SHP77 treated with DMSO at 0.1 percent for 48 hours (cell line): ENCODE measurements around the gene SPTA1.
"Not testable (repeated sequence)": the region's sequence is repeated elsewhere in the genome, so short reads cannot be mapped to it uniquely, and the experiment has no call there.

Experiments
- DNase-seq: peaks from one replicate; lab custom pipeline; 2025; lab: John Stamatoyannopoulos, UW

The SPTA1 gene

GRCh38 chr1:158686111-158687009 lies at the start of gene SPTA1:
SPTA1 (minus strand) TSS chr1:158686715; CDS start chr1:158686517, 198 bp downstream.
- no peak for DNase-seq

GRCh38 chr1:158735848-158736247 lies 49.3 kb upstream of the SPTA1 start:
- no peak for DNase-seq

GRCh38 chr1:158732524-158732923 lies 46.0 kb upstream of the SPTA1 start:
- DNase-seq = no peak

- DNase-seq = no peak
Observed at GRCh38 chr1:158731707-158732106, 45.2 kb upstream of the SPTA1 start.

DNA sequence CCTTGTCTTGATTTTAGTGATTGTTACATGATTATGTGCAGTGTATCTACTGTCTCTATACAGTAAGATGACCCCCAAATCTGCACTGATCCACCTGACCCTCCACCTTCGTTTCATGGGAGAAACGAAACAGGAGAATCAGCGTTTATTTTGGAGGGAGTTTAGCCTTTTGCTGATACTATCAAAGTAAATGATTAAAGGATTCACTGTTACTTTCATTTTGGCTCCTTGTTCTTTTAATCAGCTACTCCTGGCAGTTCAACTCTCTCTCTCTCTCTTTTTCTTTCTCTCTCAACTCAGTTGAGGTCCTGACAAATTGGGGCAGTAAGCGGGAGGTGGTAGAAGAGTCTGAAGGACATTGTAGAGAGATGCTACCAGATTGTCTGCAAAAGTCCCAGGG lies 43.9 kb upstream of the SPTA1 start:
- no peak for DNase-seq

- DNase-seq = no peak
Observed at GRCh38 chr1:158728510-158729225, 42.2 kb upstream of the SPTA1 start.

GRCh38 chr1:158724442-158724841 lies 37.9 kb upstream of the SPTA1 start:
- DNase-seq = no peak

- DNase-seq = no peak
Observed at GRCh38 chr1:158720620-158721019, 34.1 kb upstream of the SPTA1 start, which contains the start of gene OR6K3. OR6K3 (minus strand) TSS chr1:158720720; CDS start chr1:158718115, 2,605 bp downstream.

DNA sequence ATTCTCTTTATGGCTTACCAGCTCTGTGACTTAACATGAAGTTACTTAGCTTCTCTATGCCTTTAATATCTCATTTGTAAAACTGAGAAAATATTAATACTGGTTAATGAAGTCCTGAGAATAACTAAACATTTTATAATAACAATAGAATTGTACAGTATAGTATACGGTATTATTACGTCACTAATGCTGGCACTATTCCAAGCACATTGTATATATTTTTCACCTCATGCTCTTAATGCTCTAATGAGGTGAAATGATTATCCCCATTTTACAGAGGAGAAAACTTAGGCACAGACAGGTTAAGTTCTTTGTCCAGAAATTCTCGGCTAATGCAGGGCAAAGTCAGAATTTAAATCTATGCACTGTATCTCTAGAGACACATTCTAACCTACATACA lies 33.1 kb upstream of the SPTA1 start:
- no peak for DNase-seq

DNA sequence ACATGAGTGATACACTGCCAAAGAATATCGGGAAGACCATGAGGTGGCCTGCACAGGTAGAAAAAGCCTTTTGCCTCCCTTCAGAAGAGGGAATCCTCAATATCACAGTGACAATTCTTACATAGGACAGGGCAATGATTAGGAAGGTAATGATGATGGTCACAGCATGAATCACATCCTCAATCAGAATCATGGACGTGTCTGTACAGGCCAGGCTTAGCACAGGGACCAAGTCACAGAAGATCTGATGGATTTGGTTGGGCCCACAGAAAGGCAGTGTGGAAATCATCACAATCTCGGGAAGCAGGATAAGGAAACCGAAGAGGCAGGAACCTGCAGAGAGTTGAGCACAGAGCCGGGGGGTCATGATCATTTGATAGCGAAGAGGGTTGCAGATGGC lies 30.8 kb upstream of the SPTA1 start:
- no peak for DNase-seq

GRCh38 chr1:158716335-158716734 lies 29.8 kb upstream of the SPTA1 start:
- DNase-seq = no peak

GRCh38 chr1:158714754-158715153 lies 28.2 kb upstream of the SPTA1 start:
- no peak for DNase-seq

DNA sequence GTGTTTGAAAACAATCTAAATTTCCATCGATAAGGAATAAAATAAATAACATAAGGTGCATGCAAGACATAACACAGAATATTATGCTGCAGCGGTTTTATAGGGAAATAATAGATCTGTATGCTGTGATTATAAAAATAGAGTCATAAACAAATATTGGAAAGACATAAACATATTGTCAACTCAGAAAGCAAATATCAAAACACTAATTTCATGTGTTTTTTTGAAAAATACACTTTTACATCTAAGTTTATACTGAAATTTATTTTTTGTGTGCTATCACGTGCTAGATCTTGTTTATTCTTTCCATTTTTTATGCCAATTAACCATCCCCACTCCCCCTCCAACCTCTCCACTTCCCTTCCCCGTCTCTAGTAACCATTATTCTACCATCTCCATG lies 24.6 kb upstream of the SPTA1 start:
- no peak for DNase-seq

DNA sequence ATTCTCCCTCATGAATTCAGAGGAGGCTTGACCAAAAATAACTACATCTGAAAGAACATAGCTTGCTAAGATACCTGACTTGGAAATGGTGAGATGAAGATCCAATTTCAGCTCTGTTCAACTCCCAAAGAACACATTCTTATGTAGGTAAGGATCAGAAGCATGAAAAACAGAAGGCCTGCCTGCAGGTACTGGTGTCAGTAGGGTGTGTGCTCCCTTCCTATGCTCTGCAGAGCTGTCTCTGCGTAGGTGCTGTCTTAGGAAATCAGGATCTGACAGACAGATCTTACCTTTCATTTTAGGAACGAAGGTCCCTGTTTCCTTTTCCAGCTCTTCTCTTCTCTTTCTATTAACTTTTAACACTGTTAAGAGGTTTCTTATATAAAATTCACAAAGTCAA lies 19.6 kb upstream of the SPTA1 start:
- no peak for DNase-seq

GRCh38 chr1:158700552-158700951 lies 14.0 kb upstream of the SPTA1 start, which contains the start of gene OR6K2:
OR6K2 (minus strand) TSS chr1:158700652; CDS start chr1:158700652, 0 bp downstream.
- DNase-seq = no peak

DNA sequence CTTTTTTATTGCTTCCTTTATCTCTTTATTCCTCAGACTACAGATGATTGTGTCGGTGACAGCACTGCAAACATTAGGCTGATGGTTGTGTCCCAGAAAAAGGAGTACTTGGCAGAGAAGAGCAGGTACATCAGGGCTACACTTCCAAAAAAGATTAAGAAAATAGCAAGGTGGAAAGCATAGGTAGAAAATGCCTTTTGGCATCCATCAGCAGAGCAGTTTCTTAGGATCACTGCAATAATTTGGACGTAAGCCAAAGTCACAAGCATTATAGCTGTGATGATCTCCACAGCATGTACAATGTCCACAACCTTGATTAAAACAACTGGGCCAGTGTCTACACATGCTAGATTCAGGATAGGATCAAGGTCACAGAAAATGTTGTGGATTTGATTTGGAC lies 8.1 kb upstream of the SPTA1 start:
- no peak for DNase-seq

DNA sequence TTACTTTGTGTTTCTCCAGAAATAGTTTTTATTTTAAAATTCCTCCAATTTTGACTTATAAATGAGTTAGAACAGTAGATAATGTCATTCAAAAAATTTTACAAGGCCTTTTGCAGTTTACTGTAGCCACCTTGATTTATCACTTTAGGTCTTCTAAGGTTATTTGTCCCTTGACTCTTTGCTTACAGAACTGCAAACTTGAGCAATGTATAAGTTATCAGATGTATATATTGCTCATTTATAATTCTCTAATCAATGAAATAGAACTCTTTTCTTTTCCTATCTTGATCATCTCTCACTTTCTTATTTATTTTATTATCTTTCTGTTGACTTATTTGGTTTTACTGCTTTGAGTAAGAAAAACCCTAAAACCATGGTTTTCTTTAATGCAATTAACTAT lies 5.8 kb upstream of the SPTA1 start:
- no peak for DNase-seq

GRCh38 chr1:158691907-158692306 lies 5.4 kb upstream of the SPTA1 start:
- DNase-seq = no peak

DNA sequence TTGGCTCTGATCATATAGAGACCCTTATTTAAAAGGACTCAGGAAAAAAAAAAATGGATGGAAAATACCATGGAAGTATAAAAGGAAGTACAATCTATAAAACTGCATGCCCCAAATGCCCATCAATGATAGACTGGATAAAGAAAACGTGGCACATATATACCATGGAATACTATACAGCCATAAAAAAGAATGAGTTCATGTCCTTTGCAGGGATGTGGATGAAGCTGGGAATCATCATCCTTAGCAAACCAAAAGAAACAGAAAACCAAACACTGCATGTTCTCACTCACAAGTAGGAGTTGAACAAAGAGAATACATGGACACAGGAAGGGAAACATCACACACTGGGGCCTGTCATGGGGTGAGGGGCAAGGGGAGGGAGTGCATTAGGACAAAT lies 4.6 kb upstream of the SPTA1 start:
- DNase-seq = not testable (repeated sequence)

DNA sequence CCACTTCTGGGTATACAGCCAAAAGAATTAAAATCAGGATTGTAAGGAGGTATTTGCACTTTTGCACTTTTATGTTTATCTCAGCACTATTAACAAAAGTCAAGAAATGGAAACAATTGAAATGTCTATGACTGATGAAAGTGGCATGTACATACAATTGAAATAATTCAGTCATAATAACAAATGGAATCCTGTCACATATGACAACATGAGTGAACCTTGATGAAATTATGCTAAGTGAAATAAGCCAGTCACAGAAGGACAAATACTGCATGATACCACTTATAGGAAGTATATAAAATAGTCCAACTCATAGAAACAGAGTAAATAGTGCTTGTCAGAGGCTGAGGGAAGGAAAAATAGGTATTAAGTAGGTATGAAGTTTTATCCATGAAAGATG lies 3.4 kb upstream of the SPTA1 start:
- DNase-seq = no peak

DNA sequence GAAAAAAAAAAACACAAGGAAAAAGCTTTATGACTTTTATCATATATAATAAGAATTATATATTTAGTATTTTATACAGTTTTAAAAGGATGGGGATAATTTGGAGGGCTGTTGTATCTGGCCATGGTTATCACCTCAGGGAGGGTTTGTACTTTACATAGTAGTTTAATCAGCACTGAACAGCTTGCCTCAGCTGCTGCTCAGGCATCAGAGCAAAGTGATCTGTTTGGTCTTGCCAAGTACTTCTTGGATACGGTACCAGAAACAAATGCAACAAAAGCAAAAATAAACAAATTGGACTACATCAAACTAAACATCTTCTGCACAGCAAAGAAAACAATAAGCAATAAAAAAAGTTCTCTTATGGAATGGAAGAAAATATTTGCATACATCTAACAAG lies 2.6 kb upstream of the SPTA1 start:
- no peak for DNase-seq

- DNase-seq = not testable (repeated sequence)
Observed at GRCh38 chr1:158688343-158688742, 1.8 kb upstream of the SPTA1 start.

DNA sequence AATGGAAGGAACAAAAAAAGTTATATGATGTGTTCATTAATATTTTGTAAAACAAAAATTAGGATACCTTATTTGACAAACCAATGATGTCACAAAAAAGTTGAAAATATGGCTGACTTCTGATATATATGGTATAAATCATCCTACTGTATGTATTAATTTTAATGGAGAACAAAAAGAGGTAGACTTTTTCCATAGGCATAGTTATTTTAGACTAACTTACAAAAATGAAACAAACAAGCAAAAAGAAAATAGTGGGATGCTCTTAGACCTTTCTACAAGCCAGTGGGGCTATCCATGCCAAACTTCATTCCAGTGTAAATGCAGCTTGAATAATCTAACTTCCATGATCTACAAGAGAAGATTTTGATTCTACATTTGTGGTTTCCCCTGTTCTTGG lies 522 bp upstream of the SPTA1 start:
- no peak for DNase-seq
